ENCODE results near the gene PDGFC. TPM values are rescaled to one million over a fixed set of nuclear protein-coding genes. Genes with fewer than 3 reads are reported as not detected.

Gene PDGFC
- total RNA-seq, 1 experiment from 2014 or later, result 4.5 TPM

GRCh38 chr4:156924774-156925315 lies 46.8 kb downstream of the PDGFC start:
- H4K5ac ChIP-seq (ENCODE audit: insufficient read length, low read depth, low read length), result no peak overlapping the region
- H2BK5ac ChIP-seq (ENCODE audit: insufficient read length, low read length), result no peak overlapping the region
- no peak overlapping the region for H4K8ac ChIP-seq (replicated peaks; ENCODE audit: insufficient read length, low read depth, low read length)
- Mint-ChIP-seq H3K4me3 (no peak overlapping the region), H3K27ac (no peak overlapping the region), H3K36me3 (ENCODE audit: insufficient read depth in 1 of 3, low read depth in 3 of 3) (peaks cover 0 to 6% (median 0%) of the 10 kb centered on the region in 3 experiments; a peak in 4 of 7 replicates), H3K9me3 (peaks cover 0 to 6% of the 10 kb centered on the region in 2 experiments; a peak in 3 of 5 replicates), H3K27me3 (ENCODE audit: low read depth) (no peaks in the 10 kb centered on the region), H3K4me1 (peaks cover 0 to 3% of the 10 kb centered on the region in 2 experiments; a peak in 1 of 4 replicates)
- H3K18ac ChIP-seq (ENCODE audit: insufficient read length, low read depth, low read length), result no peak overlapping the region
- H2AFZ ChIP-seq (ENCODE audit: low read length), result no peak overlapping the region
- H4K20me1 ChIP-seq (ENCODE audit: control insufficient read depth, insufficient read depth, insufficient read length), result no peaks in the 10 kb centered on the region
- no peaks in the 10 kb centered on the region for H3K79me1 ChIP-seq (ENCODE audit: insufficient read depth, low read depth, low read length, poor library complexity, severe bottlenecking)
- no peak overlapping the region for H3K23ac ChIP-seq (ENCODE audit: insufficient read length, low read depth, low read length)
- H3K56ac ChIP-seq (ENCODE audit: insufficient read length, low read depth, low read length), result no peak overlapping the region
- no peaks in the 10 kb centered on the region for H3K9me3 ChIP-seq (ENCODE audit: control insufficient read depth, low read depth, low read length)
- H3K27me3 ChIP-seq (ENCODE audit: insufficient read depth, low read length), result no peaks in the 10 kb centered on the region
- TF ChIP-seq, protein P1, sequence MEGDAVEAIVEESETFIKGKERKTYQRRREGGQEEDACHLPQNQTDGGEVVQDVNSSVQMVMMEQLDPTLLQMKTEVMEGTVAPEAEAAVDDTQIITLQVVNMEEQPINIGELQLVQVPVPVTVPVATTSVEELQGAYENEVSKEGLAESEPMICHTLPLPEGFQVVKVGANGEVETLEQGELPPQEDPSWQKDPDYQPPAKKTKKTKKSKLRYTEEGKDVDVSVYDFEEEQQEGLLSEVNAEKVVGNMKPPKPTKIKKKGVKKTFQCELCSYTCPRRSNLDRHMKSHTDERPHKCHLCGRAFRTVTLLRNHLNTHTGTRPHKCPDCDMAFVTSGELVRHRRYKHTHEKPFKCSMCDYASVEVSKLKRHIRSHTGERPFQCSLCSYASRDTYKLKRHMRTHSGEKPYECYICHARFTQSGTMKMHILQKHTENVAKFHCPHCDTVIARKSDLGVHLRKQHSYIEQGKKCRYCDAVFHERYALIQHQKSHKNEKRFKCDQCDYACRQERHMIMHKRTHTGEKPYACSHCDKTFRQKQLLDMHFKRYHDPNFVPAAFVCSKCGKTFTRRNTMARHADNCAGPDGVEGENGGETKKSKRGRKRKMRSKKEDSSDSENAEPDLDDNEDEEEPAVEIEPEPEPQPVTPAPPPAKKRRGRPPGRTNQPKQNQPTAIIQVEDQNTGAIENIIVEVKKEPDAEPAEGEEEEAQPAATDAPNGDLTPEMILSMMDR (conservative IDR thresholded peaks at IDR 0.05), result no peak
- no peak overlapping the region for H4K91ac ChIP-seq (ENCODE audit: insufficient read length, low read depth, low read length)
- no peak overlapping the region for H3T11ph ChIP-seq (ENCODE audit: low read length)
- no peaks in the 10 kb centered on the region for H3K79me2 ChIP-seq (ENCODE audit: insufficient read depth, low read length)
- no peak overlapping the region for H3K4ac ChIP-seq (ENCODE audit: low read depth, low read length)
- no peak overlapping the region for H2BK20ac ChIP-seq (ENCODE audit: low read depth, low read length, poor library complexity, severe bottlenecking)
- no peak overlapping the region for H3K14ac ChIP-seq (ENCODE audit: insufficient read depth, low read length)
- no peak overlapping the region for H3K4me2 ChIP-seq (ENCODE audit: insufficient read depth, insufficient read length, low read length)
- no peaks in the 10 kb centered on the region for H3K23me2 ChIP-seq (ENCODE audit: insufficient read length, low read depth, low read length, poor library complexity, severe bottlenecking)
- no peak overlapping the region for H3K9ac ChIP-seq (ENCODE audit: extremely low read depth, insufficient read length, low read length)
- no peaks in the 10 kb centered on the region for H3K4me1 ChIP-seq (ENCODE audit: insufficient read depth, low read length)
- no peak overlapping the region for H2BK120ac ChIP-seq (ENCODE audit: low read depth, low read length, poor library complexity, severe bottlenecking)
- DNase-seq, result no peak
- H2AK5ac ChIP-seq (ENCODE audit: insufficient read length, low read length), result no peak overlapping the region
- H2BK12ac ChIP-seq (ENCODE audit: insufficient read length, low read depth, low read length), result no peak overlapping the region
- H3K27ac ChIP-seq (ENCODE audit: insufficient read length, low read depth, low read length), result no peak overlapping the region
- H2BK15ac ChIP-seq (ENCODE audit: low read depth, low read length), result no peak overlapping the region
